GM23248 (cell line): Measurements from ENCODE around the gene SHFL. TPM values are rescaled to one million over a fixed set of nuclear protein-coding genes. Genes with fewer than 3 reads are reported as not detected.

Source experiments
- DNase-seq: peaks from one replicate; pipeline ENCODE4 v3.0.0-alpha.2; 2015
- H2AFZ ChIP-seq: fragments of 200-600 bp; sonication (generic); 2 replicates; pipeline ENCODE4 v1.6.1; 2016; ENCODE audit warnings: antibody characterized with exemption
- H3F3A ChIP-seq: fragments of 200-600 bp; sonication (generic); 2 replicates; pipeline ENCODE4 v1.6.1; 2016; ENCODE audit warnings: mild to moderate bottlenecking, antibody characterized with exemption, mixed run types; ENCODE audit not compliant: insufficient read depth
- H3K27ac ChIP-seq: fragments of 200-600 bp; sonication (generic); 2 replicates; pipeline ENCODE4 v1.5.1; 2016; ENCODE audit warnings: mild to moderate bottlenecking
- H3K27me3 ChIP-seq: fragments of 200-600 bp; sonication (generic); replicated peaks from 2 replicates; pipeline ENCODE4 v1.6.1; 2016; ENCODE audit warnings: mild to moderate bottlenecking; ENCODE audit not compliant: insufficient read depth
- H3K36me3 ChIP-seq: fragments of 200-600 bp; sonication (generic); 2 replicates; pipeline ENCODE4 v1.6.1; 2016; ENCODE audit warnings: low read depth, mild to moderate bottlenecking
- H3K4me1 ChIP-seq: fragments of 200-600 bp; sonication (generic); 2 replicates; pipeline ENCODE4 v1.6.1; 2016; ENCODE audit warnings: mild to moderate bottlenecking; ENCODE audit not compliant: insufficient read depth
- H3K4me2 ChIP-seq: fragments of 200-600 bp; sonication (generic); one replicate; pipeline ENCODE4 v1.6.1; 2016; ENCODE audit warnings: mild to moderate bottlenecking; ENCODE audit not compliant: unreplicated experiment
- H3K4me3 ChIP-seq: fragments of 200-600 bp; sonication (generic); 2 replicates; pipeline ENCODE4 v1.5.1; 2016; ENCODE audit warnings: mild to moderate bottlenecking
- H3K79me2 ChIP-seq: fragments of 200-600 bp; sonication (generic); 2 replicates; pipeline ENCODE4 v1.6.1; 2016; ENCODE audit warnings: mild to moderate bottlenecking; ENCODE audit not compliant: insufficient read depth
- H3K9ac ChIP-seq: fragments of 200-600 bp; sonication (generic); 2 replicates; pipeline ENCODE4 v1.6.1; 2016; ENCODE audit warnings: mild to moderate bottlenecking
- H3K9me2 ChIP-seq: fragments of 200-600 bp; sonication (generic); 2 replicates; pipeline ENCODE4 v1.6.1; 2016; ENCODE audit warnings: mixed run types, mild to moderate bottlenecking, moderate library complexity; ENCODE audit not compliant: insufficient read depth
- H3K9me3 ChIP-seq: fragments of 200-600 bp; sonication (generic); one replicate; pipeline ENCODE4 v1.6.1; 2017; ENCODE audit warnings: low read depth
- H4K20me1 ChIP-seq: fragments of 200-600 bp; sonication (generic); 2 replicates; pipeline ENCODE4 v1.6.0; 2016; ENCODE audit not compliant: insufficient read depth
- EZH2 ChIP-seq: fragments of 200-600 bp; sonication (generic); IDR thresholded peaks from 2 replicates; pipeline ENCODE4 v1.6.1; 2018; ENCODE audit warnings: antibody characterized with exemption, mild to moderate bottlenecking; ENCODE audit not compliant: insufficient read depth, poor library complexity, severe bottlenecking
- EZH2phosphoT487 ChIP-seq: fragments of 200-600 bp; sonication (generic); IDR thresholded peaks from 2 replicates; pipeline ENCODE4 v1.6.1; 2018; ENCODE audit warnings: antibody characterized with exemption, moderate library complexity, mild to moderate bottlenecking, low read depth; ENCODE audit not compliant: insufficient read depth
- WGBS, 2 experiments: methylation state at CpG; one replicate each; pipeline ENCODE4 v1.1.6; 2015 to 2017; ENCODE audit warnings: low lambda C conversion rate in 2 of 2, low coverage in 1 of 2; ENCODE audit errors: missing lambda C conversion rate in 2 of 2; 5-methylcytosine and 5-hydroxymethylcytosine counted together
- in situ Hi-C: fragments of 300-500 bp; cut with MboI; formaldehyde crosslinking; loops from 2 replicates; pipeline ENCODE4 v1.15.0; 2020
- polyA plus RNA-seq: library from polyadenylated mRNA; unstranded; fragments of >200 nt; fragmentation: Nextera tagmentation; extraction: Ambion mirVana; gene quantifications from 2 replicates; pipeline ENCODE4 v1.2.1, GENCODE V29; 2016
- total RNA-seq: library from RNA; depleted of rRNA; stranded (reverse); fragments of >200 nt; shearing (Covaris generic); gene quantifications from 2 replicates; pipeline ENCODE4 v1.2.3, GENCODE V29; 2014

Gene SHFL
- total and polyA plus RNA-seq, 2 experiments from 2014 or later = 29.8 to 33.0 TPM

- H3K36me3 ChIP-seq = peaks cover 3% of the 10 kb centered on the region; the same call in 1 of the 2 replicates
- peaks cover 27% of the 10 kb centered on the region for H3F3A ChIP-seq
- DNase-seq = no peak
- no peaks in the 10 kb centered on the region for H3K27me3 ChIP-seq
- no peak overlapping the region for H3K9ac ChIP-seq
- H3K9me3 ChIP-seq = no peaks in the 10 kb centered on the region
- H3K9me2 ChIP-seq = no peaks in the 10 kb centered on the region
- in situ Hi-C loops = no loop called here
- H3K4me2 ChIP-seq = no peak overlapping the region
- no peak overlapping the region for H3K27ac ChIP-seq
- WGBS, 2 experiments = 90 to 92% methylated on average over 8 to 9 of the region's 9 CpGs
- no peak overlapping the region for H2AFZ ChIP-seq
- peaks cover 13% of the 10 kb centered on the region for H3K4me1 ChIP-seq
- TF ChIP-seq EZH2phosphoT487 (no peak), EZH2 (no peak)
- H3K79me2 ChIP-seq = no peaks in the 10 kb centered on the region
- H4K20me1 ChIP-seq = no peaks in the 10 kb centered on the region
- no peak overlapping the region for H3K4me3 ChIP-seq
Measured at GRCh38 chr19:10134040-10134439, 47.9 kb downstream of the SHFL start.

GRCh38 chr19:10135551-10136334 lies 49.6 kb downstream of the SHFL start:
- H3K9me2 ChIP-seq = no peaks in the 10 kb centered on the region
- no peak overlapping the region for H3K27ac ChIP-seq
- H3K4me2 ChIP-seq = no peak overlapping the region
- H3K27me3 ChIP-seq = no peaks in the 10 kb centered on the region
- DNase-seq = no peak
- WGBS, 2 experiments = 90 to 92% methylated on average over 39 of the region's 39 CpGs
- H4K20me1 ChIP-seq = no peaks in the 10 kb centered on the region
- H3F3A ChIP-seq = peaks cover 27% of the 10 kb centered on the region
- no peak overlapping the region for H3K9ac ChIP-seq
- no peak overlapping the region for H3K4me3 ChIP-seq
- TF ChIP-seq EZH2 (no peak), EZH2phosphoT487 (no peak)
- H3K9me3 ChIP-seq = no peaks in the 10 kb centered on the region
- H2AFZ ChIP-seq = no peak overlapping the region
- in situ Hi-C loops = no loop called here
- H3K4me1 ChIP-seq = peaks cover 13% of the 10 kb centered on the region
- H3K36me3 ChIP-seq = peaks cover 7% of the 10 kb centered on the region; the same call in 1 of the 2 replicates
- H3K79me2 ChIP-seq = no peaks in the 10 kb centered on the region

GRCh38 chr19:10136936-10137335 lies 50.8 kb downstream of the SHFL start:
- WGBS, 2 experiments = 96 to 99% methylated on average over 13 to 14 of the region's 14 CpGs
- Histone ChIP-seq H3K9ac (no peak overlapping the region), H4K20me1 (no peaks in the 10 kb centered on the region), H3K27me3 (no peaks in the 10 kb centered on the region), H2AFZ (no peak overlapping the region), H3K36me3 (peaks cover 12% of the 10 kb centered on the region; the same call in 1 of the 2 replicates), H3K4me3 (no peak overlapping the region), H3K4me2 (no peak overlapping the region), H3K9me2 (no peaks in the 10 kb centered on the region), H3K4me1 (peaks cover 3% of the 10 kb centered on the region), H3K27ac (no peak overlapping the region), H3K79me2 (no peaks in the 10 kb centered on the region), H3F3A (peaks cover 17% of the 10 kb centered on the region), H3K9me3 (no peaks in the 10 kb centered on the region)
- TF ChIP-seq EZH2 (no peak), EZH2phosphoT487 (no peak)
- in situ Hi-C loops = no loop called here
- no peak for DNase-seq

GRCh38 chr19:10137751-10138682 lies 51.9 kb downstream of the SHFL start:
- Histone ChIP-seq H2AFZ (no peak overlapping the region), H3K9me2 (no peaks in the 10 kb centered on the region), H3K4me2 (no peak overlapping the region), H3K4me3 (no peak overlapping the region), H3K36me3 (peaks cover 16% of the 10 kb centered on the region; the same call in 1 of the 2 replicates), H3K4me1 (no peaks in the 10 kb centered on the region), H3K9ac (no peak overlapping the region), H4K20me1 (no peaks in the 10 kb centered on the region), H3F3A (peaks cover 6% of the 10 kb centered on the region), H3K79me2 (no peaks in the 10 kb centered on the region), H3K27ac (no peak overlapping the region), H3K27me3 (no peaks in the 10 kb centered on the region), H3K9me3 (no peaks in the 10 kb centered on the region)
- in situ Hi-C loops = no loop called here
- no peak for TF ChIP-seq EZH2
- TF ChIP-seq EZH2phosphoT487 = no peak
- no peak for DNase-seq
- 86% methylated on average over 34 to 38 of the region's 38 CpGs for WGBS, 2 experiments
